ENCODE measurements around the gene NRK.

GRCh38 chrX:105882581-105883275 lies 60.4 kb downstream of the NRK start:
- TF ChIP-seq CTCF (IDR thresholded peaks at IDR 0.05) (no peak), POLR2A (IDR thresholded peaks at IDR 0.05) (no peak), POLR2AphosphoS5 (IDR thresholded peaks at IDR 0.05) (no peak), EP300 (IDR thresholded peaks at IDR 0.05) (no peak)
